Rectal smooth muscle tissue (tissue), 1 donor: ENCODE measurements around the gene GNPTAB.

Source experiments
- H3K27ac ChIP-seq: one replicate; pipeline ENCODE4 v1.7.0; 2013; ENCODE audit warnings: low read depth, low read length, inconsistent platforms
- H3K27me3 ChIP-seq: one replicate; pipeline ENCODE4 v1.7.0; 2013; ENCODE audit warnings: low read length; ENCODE audit not compliant: control insufficient read depth, insufficient read depth
- H3K36me3 ChIP-seq: one replicate; pipeline ENCODE4 v1.7.0; 2013; ENCODE audit warnings: low read length; ENCODE audit not compliant: control insufficient read depth, insufficient read depth
- H3K4me1 ChIP-seq: one replicate; pipeline ENCODE4 v1.7.0; 2013; ENCODE audit warnings: low read length; ENCODE audit not compliant: control insufficient read depth, insufficient read depth
- H3K4me3 ChIP-seq: one replicate; pipeline ENCODE4 v1.7.0; 2013; ENCODE audit warnings: low read length
- H3K9ac ChIP-seq: one replicate; pipeline ENCODE4 v1.7.0; 2013; ENCODE audit warnings: low read length

Gene GNPTAB

DNA sequence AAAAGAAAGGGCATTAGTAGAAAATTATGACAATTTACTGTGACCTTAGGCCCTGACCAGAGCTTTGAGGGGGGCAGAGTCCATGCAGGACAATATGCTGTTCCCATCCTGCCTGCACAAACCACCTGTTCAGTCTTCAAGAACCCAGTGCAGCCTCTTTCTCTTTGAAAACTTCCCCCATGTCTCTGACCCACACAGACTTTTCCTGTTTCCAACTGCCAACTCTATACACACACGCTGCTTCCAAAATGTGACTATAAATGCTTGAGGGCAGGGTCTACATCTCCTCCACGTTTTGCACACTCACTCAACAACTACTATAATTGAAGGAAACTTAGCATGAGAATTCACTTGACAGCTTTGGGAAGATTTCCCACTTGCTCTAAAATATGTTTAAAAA lies 54.9 kb downstream of the GNPTAB start:
- Histone ChIP-seq H3K36me3 (peaks cover 6% of the 10 kb centered on the region), H3K9ac (no peak overlapping the region), H3K4me1 (no peaks in the 10 kb centered on the region), H3K27me3 (no peaks in the 10 kb centered on the region), H3K4me3 (no peak overlapping the region), H3K27ac (no peak overlapping the region)

GRCh38 chr12:101773650-101774162 lies 57.1 kb downstream of the GNPTAB start:
- H3K9ac ChIP-seq, result no peak overlapping the region

GRCh38 chr12:101772012-101772775 lies 58.6 kb downstream of the GNPTAB start:
- peaks cover 5% of the 10 kb centered on the region for H3K36me3 ChIP-seq
- no peak overlapping the region for H3K4me3 ChIP-seq
- no peaks in the 10 kb centered on the region for H3K27me3 ChIP-seq
- H3K27ac ChIP-seq, result no peak overlapping the region
- H3K9ac ChIP-seq, result no peak overlapping the region
- H3K4me1 ChIP-seq, result no peaks in the 10 kb centered on the region

More at GRCh38 chr12:101773650-101774162, 57.1 kb downstream of the GNPTAB start:
- H3K27me3 ChIP-seq, result no peaks in the 10 kb centered on the region
- no peak overlapping the region for H3K27ac ChIP-seq
- H3K4me3 ChIP-seq, result no peak overlapping the region
- H3K36me3 ChIP-seq, result peaks cover 6% of the 10 kb centered on the region
- H3K4me1 ChIP-seq, result no peaks in the 10 kb centered on the region

- no peaks in the 10 kb centered on the region for H3K36me3 ChIP-seq
Observed at GRCh38 chr12:101769865-101770264, 60.9 kb downstream of the GNPTAB start.

GRCh38 chr12:101768781-101769180 lies 62.0 kb downstream of the GNPTAB start:
- no peaks in the 10 kb centered on the region for H3K36me3 ChIP-seq
- no peak overlapping the region for H3K4me3 ChIP-seq

More at GRCh38 chr12:101769865-101770264, 60.9 kb downstream of the GNPTAB start:
- Histone ChIP-seq H3K27ac (no peak overlapping the region), H3K27me3 (no peaks in the 10 kb centered on the region), H3K4me1 (no peaks in the 10 kb centered on the region), H3K9ac (no peak overlapping the region), H3K4me3 (no peak overlapping the region)

DNA sequence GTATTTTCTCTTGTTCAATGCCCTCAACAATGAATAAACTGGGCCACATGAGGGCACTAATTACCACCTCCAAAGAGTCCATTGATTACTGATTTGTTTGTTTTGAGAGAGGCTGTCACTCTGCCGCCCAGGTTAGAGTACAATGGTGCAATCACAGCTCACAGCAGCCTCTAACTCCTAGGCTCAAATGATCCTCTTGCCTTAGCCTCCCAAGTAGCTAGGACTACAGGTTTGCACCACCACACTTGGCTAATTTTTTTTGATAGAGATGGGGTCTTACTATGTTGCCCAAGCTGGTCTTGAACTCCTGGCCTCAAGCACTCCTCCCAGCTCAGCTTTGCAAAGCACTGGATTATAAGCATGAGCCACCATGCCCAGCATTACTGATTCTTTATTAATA lies 63.2 kb downstream of the GNPTAB start:
- Histone ChIP-seq H3K36me3 (no peaks in the 10 kb centered on the region), H3K4me3 (no peak overlapping the region), H3K4me1 (no peaks in the 10 kb centered on the region), H3K27me3 (no peaks in the 10 kb centered on the region), H3K27ac (no peak overlapping the region), H3K9ac (no peak overlapping the region)

More at GRCh38 chr12:101768781-101769180, 62.0 kb downstream of the GNPTAB start:
- H3K9ac ChIP-seq, result no peak overlapping the region
- no peak overlapping the region for H3K27ac ChIP-seq
- H3K4me1 ChIP-seq, result no peaks in the 10 kb centered on the region
- no peaks in the 10 kb centered on the region for H3K27me3 ChIP-seq

GRCh38 chr12:101764051-101764792 lies 66.5 kb downstream of the GNPTAB start:
- H3K4me3 ChIP-seq, result no peak overlapping the region
- peaks cover 6% of the 10 kb centered on the region for H3K36me3 ChIP-seq
- no peaks in the 10 kb centered on the region for H3K27me3 ChIP-seq
- no peak overlapping the region for H3K27ac ChIP-seq
- no peak overlapping the region for H3K9ac ChIP-seq
- no peaks in the 10 kb centered on the region for H3K4me1 ChIP-seq

DNA sequence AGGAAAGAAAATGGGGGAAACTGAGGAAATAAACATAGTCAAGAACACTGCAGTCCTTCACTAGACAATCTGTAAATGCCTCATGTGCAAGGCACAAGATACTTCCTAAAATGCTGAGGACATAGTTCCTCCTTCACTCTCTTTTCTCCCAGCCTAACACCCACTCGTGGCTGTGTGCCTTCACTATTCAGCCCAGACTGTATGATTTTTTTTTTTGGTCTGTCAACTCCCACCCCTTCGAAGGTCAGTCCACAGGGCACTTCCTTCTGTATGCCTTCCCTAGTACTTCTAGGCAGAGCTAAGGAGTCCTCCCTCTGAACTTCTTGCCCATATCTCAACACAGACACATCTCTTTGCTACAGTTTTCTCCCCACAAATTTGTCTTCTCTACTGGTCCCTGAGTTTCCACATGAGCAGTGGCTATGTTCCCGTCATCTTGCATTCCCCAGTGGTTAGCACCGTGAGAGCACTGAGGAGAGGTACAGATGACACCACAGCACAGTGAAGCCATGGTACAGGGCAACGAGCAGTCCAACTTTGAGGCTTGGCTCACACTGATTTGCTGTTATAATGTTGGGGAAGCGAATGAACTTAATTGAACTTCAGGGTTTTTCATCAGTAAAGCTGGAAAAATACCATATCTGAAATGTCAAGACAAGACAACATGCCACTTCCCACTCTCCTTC lies 67.4 kb downstream of the GNPTAB start:
- Histone ChIP-seq H3K4me3 (no peak overlapping the region), H3K9ac (no peak overlapping the region), H3K27me3 (no peaks in the 10 kb centered on the region), H3K4me1 (no peaks in the 10 kb centered on the region), H3K27ac (no peak overlapping the region), H3K36me3 (peaks cover 6% of the 10 kb centered on the region)

- Histone ChIP-seq H3K9ac (no peak overlapping the region), H3K27me3 (no peaks in the 10 kb centered on the region), H3K4me3 (no peak overlapping the region), H3K27ac (no peak overlapping the region), H3K4me1 (no peaks in the 10 kb centered on the region), H3K36me3 (peaks cover 6% of the 10 kb centered on the region)
Observed at GRCh38 chr12:101761781-101762180, 69.0 kb downstream of the GNPTAB start.

DNA sequence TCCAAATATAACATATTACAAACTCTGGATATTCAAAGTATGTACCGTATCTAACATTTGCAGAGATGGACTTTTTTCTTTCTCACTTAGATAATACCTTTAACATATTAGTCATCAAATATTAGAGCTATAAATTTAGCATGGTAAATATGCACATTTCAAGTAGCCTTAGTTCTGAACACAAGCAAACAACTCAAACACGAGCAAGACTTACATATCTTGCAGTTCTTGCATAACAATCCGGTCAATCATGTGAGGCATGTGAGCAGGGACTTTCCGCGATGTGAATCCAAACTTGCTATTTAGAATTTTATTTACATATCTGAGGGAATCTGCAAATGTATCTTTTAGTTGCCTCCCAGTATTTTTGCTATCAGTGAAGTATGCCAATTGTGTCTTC lies 69.4 kb downstream of the GNPTAB start:
- no peaks in the 10 kb centered on the region for H3K4me1 ChIP-seq
- no peak overlapping the region for H3K4me3 ChIP-seq
- peaks cover 6% of the 10 kb centered on the region for H3K36me3 ChIP-seq
- H3K27me3 ChIP-seq, result no peaks in the 10 kb centered on the region
- no peak overlapping the region for H3K27ac ChIP-seq
- no peak overlapping the region for H3K9ac ChIP-seq

DNA sequence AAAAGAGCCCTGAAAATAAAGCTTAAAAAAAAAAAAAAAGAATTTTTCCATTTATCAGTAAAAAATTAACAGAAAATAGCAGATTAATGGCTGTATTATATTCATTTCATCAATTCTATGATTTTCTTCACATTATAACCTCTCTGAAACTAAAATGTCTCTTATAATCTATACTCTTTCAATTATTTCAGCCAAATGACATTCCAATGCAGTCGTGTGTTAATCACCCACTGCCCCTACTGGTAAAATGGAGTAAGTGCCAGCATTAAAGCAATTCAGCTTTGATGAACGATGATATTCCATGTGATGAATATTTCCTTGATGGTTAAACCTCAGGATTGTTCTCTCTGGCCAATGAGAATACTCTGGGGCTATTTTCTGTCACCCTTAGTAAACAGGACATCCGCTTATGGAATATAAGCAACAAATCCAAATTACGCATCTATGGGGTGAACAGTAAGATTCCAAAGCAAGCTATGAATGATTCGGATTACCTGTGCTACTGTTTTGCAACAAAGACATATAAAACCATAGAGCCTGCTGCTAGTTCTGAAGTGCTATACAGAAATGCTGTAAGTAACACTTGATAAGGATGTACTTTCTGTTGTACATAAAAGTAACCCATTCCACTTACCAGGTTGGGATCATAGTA lies 71.2 kb downstream of the GNPTAB start:
- no peaks in the 10 kb centered on the region for H3K4me1 ChIP-seq
- H3K36me3 ChIP-seq, result peaks cover 6% of the 10 kb centered on the region
- H3K27me3 ChIP-seq, result no peaks in the 10 kb centered on the region
- no peak overlapping the region for H3K4me3 ChIP-seq
- H3K9ac ChIP-seq, result no peak overlapping the region
- no peak overlapping the region for H3K27ac ChIP-seq

- Histone ChIP-seq H3K27ac (no peak overlapping the region), H3K4me1 (no peaks in the 10 kb centered on the region), H3K4me3 (no peak overlapping the region), H3K9ac (no peak overlapping the region), H3K27me3 (no peaks in the 10 kb centered on the region), H3K36me3 (peaks cover 8% of the 10 kb centered on the region)
Observed at GRCh38 chr12:101750152-101750551, 80.6 kb downstream of the GNPTAB start.
